Stimulated activated CD4-positive, alpha-beta T cell treated with anti-CD3 and anti-CD28 coated beads, Interleukin-15, amount 100 ng/mL, for 24 hours (primary cell): ENCODE results near the gene PEPD.
"Not testable (repeated sequence)": the region's sequence is repeated elsewhere in the genome, so short reads cannot be mapped to it uniquely, and the experiment has no call there.

ENCODE experiments used
- DNase-seq: peaks from one replicate; pipeline ENCODE4 v3.0.0-alpha.2; 2020

PEPD gene

DNA sequence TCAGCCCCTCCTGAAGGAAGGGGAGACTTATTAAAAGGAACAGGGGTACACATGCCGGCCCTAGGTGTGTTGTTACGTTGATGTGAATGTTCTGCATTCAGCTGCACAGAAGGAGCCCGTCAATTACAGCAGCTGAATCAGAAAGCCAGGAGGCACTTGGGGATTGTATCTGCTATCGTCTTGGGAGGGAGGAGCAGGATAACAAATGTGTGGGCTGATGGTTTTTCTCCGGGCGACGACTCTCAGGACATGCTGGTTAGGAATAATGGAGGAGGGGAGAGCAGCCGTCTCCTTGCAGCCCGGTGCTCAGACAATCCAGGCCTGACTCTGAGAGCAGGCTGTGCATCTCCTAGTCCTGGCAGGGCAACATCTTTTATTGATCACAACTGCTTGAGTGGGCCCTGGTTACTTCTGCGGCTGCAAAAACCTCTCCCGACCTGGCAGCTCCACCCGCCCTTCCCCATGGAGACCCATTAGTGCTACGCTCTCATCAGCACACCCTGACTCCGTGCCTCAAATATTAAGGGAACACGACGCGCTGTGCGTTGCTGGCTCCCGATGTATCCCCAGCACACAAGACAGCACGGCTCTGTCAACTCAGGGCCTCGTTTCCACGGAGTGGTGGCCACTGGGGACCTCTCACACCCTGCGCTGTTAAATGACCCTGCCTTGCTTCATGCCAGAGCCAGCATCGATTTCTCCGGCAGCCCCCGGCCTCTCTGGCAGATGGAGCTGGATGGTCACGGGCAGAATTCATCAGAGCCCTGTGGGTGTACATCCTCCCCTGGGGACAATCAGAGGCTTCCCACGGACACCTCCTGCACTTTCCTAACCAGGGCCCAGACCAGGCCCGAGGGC is 25.3 kb downstream of the PEPD start:
- no peak for DNase-seq

DNA sequence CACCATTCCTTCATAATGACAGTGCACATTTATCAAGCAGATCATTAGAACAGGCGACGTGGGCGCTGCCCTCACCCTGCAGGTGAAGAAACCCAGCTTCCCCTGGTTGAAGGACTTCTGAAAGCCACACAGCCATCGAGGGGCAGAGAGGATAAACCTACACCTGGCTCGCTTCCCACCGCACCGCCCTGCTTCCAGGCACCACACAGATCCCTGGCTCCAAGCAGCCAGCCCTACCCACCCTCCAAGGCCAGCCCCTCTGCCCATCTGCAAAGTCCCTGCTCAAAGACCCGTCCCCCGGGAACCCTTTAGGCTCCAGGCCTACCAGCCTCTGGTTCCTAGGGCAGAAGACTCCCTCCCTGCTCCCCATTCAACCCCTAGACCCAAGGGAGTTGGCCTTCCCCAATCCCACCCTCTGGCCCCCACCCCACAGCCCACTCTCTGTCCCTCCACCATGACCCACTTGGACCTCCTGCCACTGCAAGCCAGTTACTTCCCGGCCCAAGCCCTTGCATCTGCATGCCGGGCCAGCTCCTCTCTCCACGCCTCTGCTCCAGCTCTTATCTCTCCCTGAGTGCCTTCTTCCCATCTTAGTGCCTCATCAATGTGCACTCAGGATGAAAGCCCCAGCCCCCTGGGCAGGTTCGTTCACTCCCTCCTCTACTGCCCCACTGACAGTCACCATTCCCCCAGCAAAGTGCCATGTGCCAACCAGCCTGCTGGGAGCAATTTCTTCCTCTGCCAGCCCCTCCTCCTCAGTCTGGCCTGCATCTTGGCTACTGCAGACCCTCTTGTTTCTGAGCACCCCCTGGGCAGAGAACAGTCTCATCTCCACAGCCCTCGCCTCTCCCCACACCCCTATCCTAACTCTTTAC is 28.0 kb downstream of the PEPD start:
- no peak for DNase-seq

DNA sequence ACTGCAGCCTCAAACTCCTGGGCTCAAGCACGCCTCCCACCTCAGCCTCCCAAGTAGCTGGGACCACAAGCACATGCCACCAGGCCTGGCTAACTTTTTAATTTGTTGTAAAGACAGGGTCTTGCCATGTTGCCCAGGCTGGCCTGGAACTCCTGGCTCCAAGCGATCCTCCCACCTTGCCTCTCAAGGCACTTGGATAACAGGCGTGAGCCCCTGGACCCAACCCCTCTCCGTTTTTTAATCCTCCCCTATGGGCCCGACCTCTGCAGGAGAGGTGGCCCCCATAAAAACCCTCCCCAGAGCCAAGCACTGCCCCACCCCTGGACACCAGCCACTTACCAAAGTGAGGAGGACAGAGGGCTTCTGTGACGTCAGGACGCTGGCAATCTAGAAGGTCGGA is 28.6 kb downstream of the PEPD start:
- DNase-seq = no peak

DNA sequence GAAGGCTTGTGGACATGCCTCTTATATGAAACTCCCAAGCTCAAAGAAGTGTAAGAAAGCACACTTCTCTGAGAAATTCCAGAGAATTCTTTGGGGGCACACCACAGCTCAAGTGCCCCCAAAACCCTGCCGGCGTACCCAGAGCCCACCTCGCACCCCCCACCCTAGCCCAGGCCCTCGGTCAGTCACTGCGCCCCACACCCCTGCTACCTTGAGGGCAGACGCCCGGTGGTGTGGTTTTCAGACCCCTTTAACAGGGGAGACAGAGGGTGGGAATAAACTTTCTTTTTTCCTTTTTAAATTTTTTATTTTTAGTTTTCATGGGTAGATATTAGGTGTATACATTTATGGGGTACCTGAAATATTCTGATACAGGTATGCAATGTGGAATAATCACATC is 29.5 kb downstream of the PEPD start:
- DNase-seq = no peak

DNA sequence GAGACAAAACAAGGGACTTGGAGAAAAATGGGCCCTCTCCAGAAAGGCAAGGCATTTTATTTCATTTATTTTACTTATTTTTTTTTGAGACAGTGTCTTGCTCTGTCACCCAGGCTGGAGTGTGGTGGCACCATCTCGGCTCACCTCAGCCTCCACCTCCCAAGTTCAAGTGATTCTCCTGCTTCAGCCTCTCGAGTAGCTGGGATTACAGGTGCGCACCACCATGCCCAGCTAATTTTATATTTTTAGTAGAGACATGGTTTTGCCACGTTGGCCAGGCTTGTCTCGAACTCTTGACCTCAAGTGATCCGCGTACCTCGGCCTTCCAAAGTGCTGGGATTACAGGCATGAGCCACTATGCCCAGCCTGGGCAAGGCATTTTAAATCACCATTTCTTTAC is 31.0 kb downstream of the PEPD start:
- not testable (repeated sequence) for DNase-seq

DNA sequence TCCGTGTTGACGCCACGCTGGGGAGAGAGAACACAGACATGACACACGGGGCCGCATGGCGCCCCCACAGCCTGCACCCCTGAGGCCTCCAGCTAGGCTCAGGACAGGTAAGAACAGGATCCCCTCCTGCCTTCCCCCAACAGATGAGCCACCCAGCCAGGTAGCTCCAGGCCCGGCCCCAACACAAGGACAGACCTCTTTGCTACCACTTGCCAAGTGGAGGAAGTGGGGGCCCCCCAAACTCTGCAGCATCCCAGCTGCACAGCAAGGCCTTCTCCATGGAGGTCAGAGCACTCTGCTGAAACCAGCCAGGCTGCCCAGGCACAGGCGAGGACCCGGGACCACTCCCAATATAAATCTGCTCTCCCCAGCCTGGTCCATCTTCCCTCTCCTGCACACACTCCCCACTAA is 31.5 kb downstream of the PEPD start:
- DNase-seq = no peak

DNA sequence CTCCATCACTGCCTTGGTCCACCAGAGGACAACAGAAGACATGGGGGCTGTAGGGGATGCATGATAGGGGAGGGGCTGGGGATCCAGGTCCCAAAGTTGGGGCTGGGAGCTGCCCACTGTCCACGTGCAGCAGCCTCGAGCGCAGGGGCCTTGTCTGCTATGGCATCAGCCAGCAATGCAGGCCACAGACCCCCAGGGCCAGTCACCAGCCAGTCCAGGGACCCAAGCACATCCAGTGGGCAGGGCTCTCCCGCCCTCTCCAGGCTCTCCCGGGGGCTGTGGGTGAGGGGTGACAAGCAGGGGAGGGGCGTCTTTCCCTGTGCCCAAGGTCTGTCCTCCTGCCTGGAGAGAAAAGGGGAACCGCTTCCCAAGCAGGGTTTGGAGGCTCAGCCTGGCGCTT is 32.8 kb downstream of the PEPD start:
- DNase-seq = no peak

DNA sequence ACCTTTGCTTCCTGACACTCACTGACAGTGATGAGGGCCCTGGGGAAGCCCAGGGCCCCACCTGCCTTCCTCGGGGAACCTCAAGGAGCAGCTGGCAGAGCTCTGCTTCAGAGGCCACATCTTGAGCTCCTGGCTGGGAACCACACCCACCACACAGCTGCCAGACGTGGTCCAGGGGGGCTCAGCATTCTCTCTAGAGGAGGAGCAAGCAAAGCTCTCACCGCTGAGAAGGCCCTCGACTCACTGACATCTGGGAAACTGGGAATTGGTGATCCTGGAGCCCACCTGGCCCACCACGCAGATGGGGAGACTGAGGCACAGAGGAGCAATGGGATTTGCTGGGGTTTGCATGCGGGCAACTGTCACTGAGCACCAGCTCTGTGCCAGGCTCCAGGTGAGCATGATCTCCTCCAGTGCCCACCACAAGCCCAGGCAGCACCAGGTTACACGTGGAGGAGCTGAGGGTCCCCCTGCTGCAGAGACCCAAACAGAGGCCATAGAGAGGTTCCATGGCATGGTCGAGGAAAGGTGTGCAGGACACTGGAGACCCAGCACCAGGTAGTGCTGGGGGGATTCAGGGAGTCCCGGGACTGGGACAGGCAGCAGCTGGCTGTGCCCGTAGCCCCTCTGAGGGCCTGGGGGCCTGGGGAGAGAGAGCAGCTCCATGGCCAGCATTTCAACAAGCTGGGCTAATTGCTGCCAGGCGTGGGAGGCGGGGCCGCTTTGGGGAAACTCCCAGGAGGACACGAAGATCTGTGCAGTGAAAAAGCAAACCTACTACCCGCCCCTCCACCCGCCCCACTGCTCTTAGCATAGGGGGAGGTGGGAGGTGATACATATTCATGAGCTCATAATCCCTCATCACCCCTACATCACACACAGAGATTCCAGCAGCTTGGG is 33.4 kb downstream of the PEPD start:
- DNase-seq = no peak

DNA sequence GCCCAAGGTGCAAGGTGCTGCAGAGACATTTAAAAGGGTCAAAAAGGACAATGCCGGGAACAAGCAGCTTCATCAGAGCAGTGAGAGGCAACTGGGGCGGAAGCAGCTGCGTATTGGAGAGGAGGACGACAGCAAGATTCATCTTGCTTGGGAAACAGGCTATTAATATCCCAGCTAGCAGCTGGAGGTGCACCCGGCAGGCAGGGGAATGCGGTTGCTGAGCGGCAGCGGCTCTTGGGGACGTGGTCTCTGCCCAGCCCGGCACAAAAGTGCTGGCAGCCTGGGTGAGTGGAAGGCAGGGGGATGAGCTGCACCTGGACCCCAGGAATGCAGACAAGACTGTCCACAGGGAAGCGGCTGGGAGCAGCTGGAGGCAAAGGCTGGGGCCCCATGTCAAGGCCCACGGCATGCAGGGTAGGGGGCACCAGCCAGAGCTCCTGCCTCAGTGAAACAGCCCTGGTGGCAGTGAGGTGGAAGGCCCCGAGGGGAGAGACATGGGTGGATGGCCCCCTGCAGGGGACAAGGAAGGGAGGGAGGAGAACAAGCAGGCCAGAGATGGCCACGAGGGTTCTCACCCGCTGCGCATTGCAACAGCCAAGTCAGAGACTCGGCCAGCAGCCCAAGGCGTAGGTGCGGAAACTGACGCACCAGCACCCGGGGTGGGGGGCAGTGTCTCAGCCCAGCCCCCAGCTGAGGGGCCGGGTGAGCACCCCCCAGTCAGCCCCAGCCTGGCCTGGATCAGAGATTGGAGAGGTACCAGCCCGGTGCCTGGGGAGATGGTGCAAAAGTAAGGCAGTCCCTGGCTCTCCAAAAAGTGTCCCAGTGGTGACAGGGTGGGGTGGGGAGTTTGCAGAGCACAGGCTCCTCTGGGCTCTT is 34.4 kb downstream of the PEPD start:
- DNase-seq = no peak

DNA sequence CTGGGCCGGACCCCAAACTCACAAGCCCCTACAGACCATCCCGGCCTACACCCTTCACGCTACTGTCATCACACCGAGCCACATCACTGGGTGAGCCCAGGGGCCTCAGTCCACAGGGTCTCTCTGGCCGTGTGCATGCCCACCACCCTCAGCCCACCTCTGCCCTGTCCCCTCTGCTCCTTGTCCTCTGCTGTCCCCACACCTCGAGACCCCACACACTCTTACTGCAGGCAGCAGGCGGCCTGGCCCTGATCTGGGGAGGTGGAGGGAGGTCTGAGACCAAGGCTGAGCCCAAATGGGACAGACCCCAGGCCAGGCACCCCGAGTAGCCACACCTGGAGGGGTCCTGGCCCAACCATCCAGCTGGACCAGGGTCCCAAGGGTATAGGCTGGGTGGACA is 35.2 kb downstream of the PEPD start:
- DNase-seq = no peak

DNA sequence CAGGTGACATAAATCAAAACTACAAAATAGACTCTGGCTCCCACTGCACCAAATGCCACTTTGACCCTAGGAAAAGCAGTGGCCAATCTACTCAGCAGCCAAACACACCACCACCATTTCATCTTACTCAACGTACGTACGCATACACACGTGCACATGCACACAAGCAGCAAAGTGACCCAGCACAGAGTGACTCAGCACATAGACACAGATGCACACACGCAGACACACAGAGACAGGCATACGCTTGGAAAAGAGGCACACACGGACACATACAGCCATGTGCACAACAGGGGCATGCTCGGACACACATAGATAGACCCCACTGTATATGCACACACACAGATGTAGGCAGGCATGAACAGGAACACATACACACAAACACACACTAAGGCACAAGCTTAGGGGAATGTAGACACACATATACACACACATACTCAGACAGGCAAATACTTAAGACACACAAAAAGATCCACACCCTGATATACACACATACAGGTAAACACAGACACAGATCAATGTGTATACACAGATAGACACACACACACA is 37.3 kb downstream of the PEPD start:
- no peak for DNase-seq

DNA sequence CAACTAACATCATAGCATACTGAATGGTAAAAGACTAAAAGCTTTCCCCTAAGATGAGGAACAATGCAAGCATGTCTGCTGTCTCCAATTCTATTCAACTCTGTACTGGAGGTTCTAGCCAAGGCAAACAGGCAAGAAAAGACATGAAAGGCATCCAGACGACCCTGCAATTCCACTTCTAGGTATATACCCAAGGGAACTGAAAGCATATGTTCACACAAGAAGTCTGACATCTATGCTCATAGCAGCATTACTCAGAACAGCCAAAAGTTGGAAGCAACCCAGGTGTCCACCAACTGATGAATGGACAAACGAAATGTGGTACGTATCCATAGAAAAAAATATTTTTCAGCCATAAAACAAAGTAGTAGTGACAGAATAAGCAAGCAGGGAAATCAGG is 39.1 kb downstream of the PEPD start:
- no peak for DNase-seq

DNA sequence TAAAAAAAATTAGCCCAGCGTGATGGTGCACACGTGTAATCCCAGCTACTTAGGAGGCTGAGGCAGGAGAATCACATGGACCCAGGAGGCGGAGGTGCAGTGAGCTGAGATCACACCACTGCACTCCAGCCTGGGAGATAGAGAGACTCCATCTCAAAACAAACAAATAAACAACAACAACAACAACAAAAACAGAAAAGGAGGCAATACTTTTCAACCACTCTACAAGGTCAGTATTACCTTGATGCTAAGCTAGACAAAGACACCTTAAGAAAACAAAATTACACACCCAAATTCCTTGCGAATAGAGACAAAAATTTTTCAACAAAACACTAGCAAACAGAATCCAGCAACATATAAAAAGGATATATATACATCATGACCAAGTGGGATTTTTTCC is 39.7 kb downstream of the PEPD start:
- DNase-seq = no peak

DNA sequence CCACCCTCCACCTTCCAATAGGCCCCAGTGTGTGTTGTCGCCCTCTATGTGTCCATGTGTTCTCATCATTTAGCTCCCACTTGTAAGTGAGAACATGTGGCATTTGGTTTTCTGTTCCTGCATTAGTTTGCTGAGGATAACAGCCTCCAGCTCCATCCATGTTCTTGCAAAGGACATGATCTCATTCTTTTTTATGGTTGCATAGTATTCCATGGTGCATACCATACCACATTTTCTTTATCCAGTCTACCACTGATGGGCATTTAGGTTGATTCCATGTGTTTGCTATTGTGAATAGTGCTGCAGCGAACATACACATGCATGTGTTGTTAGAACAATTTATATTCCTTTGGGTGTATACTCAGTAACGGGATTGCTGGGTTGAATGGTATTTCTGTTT is 42.0 kb downstream of the PEPD start:
- DNase-seq = not testable (repeated sequence)

DNA sequence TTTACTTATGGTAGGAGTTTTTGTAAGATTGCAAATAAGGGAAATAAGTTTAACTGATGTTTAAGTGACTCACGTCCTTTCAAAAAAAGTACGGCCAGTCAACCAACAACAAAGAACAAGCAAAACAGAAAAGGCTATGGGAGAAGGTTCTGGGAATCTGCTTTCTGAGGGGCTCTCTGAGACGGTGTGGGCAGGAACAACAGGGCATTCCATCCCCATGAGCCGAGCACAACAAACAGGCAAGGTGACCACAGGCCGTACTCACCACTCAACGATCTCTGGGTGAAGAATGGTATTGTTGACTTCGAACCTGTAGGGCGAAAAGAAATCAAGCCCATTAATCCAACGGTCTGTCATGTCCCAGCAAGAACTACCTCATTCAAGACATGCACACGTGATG is 43.8 kb downstream of the PEPD start:
- DNase-seq = no peak

DNA sequence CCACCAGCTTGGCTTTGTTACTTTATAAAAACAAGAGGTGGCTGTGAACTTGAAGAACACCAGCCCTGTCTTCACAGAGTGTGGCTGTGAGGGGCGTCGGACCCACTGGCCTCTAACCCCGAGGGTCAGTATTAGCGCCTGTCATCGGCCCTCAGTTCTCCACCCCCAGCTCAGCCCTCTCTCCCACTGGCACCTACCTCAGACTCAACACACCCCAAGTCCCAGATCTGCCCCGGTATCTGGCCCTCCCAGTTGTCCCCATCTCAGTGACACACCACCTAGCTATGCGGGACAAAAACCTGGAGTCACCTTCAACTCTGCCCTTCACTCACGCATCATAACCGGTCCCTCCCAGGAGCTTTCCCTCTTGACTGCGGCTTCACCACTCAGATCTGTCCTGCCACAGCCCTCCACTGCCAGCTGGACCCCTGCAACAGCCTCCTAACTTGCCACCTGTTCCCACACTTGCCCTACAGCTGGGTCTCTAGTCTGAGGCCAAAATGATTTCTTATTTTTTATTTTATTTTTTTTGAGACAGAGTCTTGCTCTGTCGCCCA is 45.4 kb downstream of the PEPD start:
- DNase-seq = no peak

DNA sequence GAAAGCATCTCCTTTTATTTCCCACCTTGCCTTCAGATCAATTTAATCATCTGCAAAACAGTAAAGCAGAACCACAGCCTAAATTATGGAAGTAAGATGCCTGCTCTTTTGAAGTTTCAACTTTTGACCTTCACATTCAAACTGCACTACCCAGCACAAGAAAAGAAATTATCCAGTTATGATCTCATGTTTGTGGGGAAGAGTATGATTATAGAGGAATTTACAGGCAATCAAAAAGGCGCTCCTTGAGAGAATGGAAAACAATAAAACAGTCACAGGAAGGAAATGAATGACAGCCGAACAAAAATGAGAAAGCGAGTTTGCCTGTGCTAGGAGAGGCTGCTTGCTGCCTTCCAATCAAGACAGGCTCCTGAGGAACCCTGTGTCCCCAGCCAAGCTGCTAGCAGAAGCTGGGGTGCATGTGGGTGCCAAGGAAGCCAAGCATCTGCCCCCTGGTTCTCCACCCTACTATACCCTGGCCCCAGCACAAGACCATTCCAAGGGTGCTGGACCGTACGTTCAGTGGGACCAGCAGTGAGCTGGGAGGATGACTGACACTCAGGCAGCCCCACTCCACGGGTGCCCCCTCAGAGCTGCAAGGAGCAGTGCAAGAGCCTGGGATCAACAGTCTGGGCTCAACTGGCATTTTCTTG is 47.8 kb downstream of the PEPD start:
- DNase-seq = no peak

DNA sequence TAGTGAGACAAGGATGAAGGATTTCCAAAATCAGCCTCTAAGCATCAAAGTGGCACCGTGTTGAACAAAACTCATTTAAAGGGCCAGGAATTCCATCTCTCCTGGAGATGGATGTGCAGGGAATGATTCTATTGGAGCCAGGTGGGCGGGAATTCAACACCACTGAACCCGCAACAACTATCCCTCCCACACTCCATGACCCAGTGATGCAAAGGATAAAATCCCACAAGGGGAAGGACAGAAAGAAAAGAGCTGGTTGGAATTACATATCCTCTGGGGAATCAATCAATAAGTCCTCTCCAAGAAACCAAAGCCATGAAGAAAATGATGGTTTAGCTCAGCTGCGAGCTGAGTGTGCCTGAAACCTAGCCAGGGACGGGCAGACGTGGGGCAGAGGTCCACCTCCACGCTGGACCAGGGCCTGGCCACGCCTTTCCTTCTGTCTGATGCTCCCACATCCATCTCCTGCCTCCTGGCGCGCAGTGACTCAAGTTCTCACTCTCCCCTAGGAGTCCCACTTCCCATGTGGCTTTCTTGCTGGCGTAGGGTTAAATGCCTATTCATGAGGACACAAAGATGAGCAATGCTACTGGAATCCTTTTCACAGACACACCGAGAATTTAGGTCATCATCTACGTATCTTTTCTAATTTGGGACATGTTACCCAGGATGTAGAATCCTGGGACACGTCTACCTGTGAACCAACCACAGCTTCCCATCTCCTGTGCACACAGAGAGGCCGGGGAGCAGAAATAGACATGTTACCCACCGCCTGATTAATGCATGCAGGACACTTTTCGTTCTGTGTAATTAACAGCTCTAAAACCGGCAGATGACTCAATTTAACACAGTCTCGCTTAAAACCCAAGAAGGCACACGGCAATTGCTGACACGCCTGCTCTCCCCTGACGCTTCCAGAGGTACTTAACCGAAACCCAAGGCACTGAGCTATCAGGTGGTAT is 48.6 kb downstream of the PEPD start:
- no peak for DNase-seq

DNA sequence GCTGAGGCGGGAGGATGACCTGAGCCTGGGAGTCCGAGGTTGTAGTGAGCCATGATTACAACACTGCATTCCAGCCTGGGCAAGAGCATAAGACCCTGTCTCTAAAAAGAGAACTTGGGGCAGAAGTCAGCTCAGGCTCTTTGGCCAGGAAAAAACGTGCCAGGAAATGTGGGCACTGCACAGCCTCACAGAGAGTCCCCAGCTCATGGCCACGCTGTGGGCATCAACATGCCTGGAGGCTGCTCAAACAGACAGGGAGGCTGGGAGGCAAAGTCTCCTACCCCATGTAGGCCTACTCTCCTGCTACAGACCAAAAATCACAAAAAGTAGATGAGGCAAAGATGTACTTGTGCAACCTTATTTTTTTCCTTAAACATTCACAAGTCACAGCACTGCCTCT is 49.4 kb downstream of the PEPD start:
- DNase-seq = no peak
